ENCODE data around the gene ANKFY1. TPM values are rescaled to one million over a fixed set of nuclear protein-coding genes. Genes with fewer than 3 reads are reported as not detected.

ANKFY1 gene
- polyA plus RNA-seq, 3 donors: 13.5 to 46.1 (median 21.7) TPM

GRCh38 chr17:4287710-4288109 lies 23.9 kb upstream of the ANKFY1 start:
- H3K9me3 Mint-ChIP-seq: no peaks in the 10 kb centered on the region
- no peak for DNase-seq
- Histone ChIP-seq H3K4me3 (replicated peaks in 1 of 3; ENCODE audit: low read depth in 2 of 3, low read length in 3 of 3) (no peak overlapping the region), H3K27ac (ENCODE audit: low read depth in 1 of 2, low read length in 2 of 2) (no peak overlapping the region), H2AFZ (ENCODE audit: insufficient read depth, low read depth, low read length, poor library complexity, severe bottlenecking) (no peak overlapping the region), H3K27me3 (ENCODE audit: control insufficient read depth in 2 of 2, insufficient read depth in 2 of 2, low read length in 2 of 2) (no peaks in the 10 kb centered on the region), H4K20me1 (ENCODE audit: insufficient read depth, low read length) (peaks cover 8% of the 10 kb centered on the region), H3K79me2 (ENCODE audit: insufficient read depth, low read length) (no peaks in the 10 kb centered on the region), H3K9me3 (replicated peaks in 1 of 2; ENCODE audit: control insufficient read depth in 1 of 2, insufficient read depth in 1 of 2, low read length in 2 of 2) (no peaks in the 10 kb centered on the region), H3K9ac (ENCODE audit: insufficient read depth, low read length, poor library complexity, severe bottlenecking) (no peak overlapping the region), H3K4me2 (replicated peaks; ENCODE audit: extremely low read depth, low read length, poor library complexity, severe bottlenecking) (no peak overlapping the region), H3K4me1 (ENCODE audit: control insufficient read depth in 1 of 2, insufficient read depth in 2 of 2, low read length in 2 of 2) (no peaks in the 10 kb centered on the region), H3K36me3 (replicated peaks in 1 of 2; ENCODE audit: control insufficient read depth in 1 of 2, insufficient read depth in 2 of 2, low read length in 2 of 2) (peaks cover 41 to 64% of the 10 kb centered on the region in 2 donors)
- H3K27me3 Mint-ChIP-seq (ENCODE audit: low read depth in 3 of 3): peaks cover 0 to 6% (median 0%) of the 10 kb centered on the region in 3 donors
- WGBS (ENCODE audit: insufficient coverage): no CpG with 5 or more reads among the region's 3 CpGs
- H3K4me3 Mint-ChIP-seq: no peak overlapping the region
- no peak for TF ChIP-seq CTCF (IDR thresholded peaks at IDR 0.05)
- H3K36me3 Mint-ChIP-seq: peaks cover 42 to 76% of the 10 kb centered on the region in 2 donors
- intact Hi-C loops (cut with micrococcal nuclease): no loop called here
- H3K27ac Mint-ChIP-seq: no peak overlapping the region
- no peaks in the 10 kb centered on the region for H3K4me1 Mint-ChIP-seq

- Mint-ChIP-seq H3K9me3 (no peaks in the 10 kb centered on the region), H3K4me3 (no peak overlapping the region), H3K27ac (no peak overlapping the region), H3K4me1 (peaks cover 9% of the 10 kb centered on the region), H3K27me3 (ENCODE audit: low read depth in 3 of 3) (peaks cover 0 to 1% (median 0%) of the 10 kb centered on the region in 3 donors), H3K36me3 (peaks cover 49 to 78% of the 10 kb centered on the region in 2 donors)
- DNase-seq: no peak
- H3K27me3 ChIP-seq (ENCODE audit: control insufficient read depth in 2 of 2, insufficient read depth in 2 of 2, low read length in 2 of 2): no peaks in the 10 kb centered on the region
- H3K36me3 ChIP-seq (replicated peaks in 1 of 2; ENCODE audit: control insufficient read depth in 1 of 2, insufficient read depth in 2 of 2, low read length in 2 of 2): peaks cover 18 to 75% of the 10 kb centered on the region in 2 donors
- no peak overlapping the region for H2AFZ ChIP-seq (ENCODE audit: insufficient read depth, low read depth, low read length, poor library complexity, severe bottlenecking)
- no peaks in the 10 kb centered on the region for H3K4me1 ChIP-seq (ENCODE audit: control insufficient read depth in 1 of 2, insufficient read depth in 2 of 2, low read length in 2 of 2)
- 80% methylated on average over 4 of the region's 5 CpGs for WGBS (ENCODE audit: insufficient coverage)
- H3K27ac ChIP-seq (ENCODE audit: low read depth in 1 of 2, low read length in 2 of 2): no peak overlapping the region
- H4K20me1 ChIP-seq (ENCODE audit: insufficient read depth, low read length): peaks cover 43% of the 10 kb centered on the region
- H3K9me3 ChIP-seq (replicated peaks in 1 of 2; ENCODE audit: control insufficient read depth in 1 of 2, insufficient read depth in 1 of 2, low read length in 2 of 2): no peaks in the 10 kb centered on the region
- H3K79me2 ChIP-seq (ENCODE audit: insufficient read depth, low read length): no peaks in the 10 kb centered on the region
- no peak overlapping the region for H3K4me2 ChIP-seq (replicated peaks; ENCODE audit: extremely low read depth, low read length, poor library complexity, severe bottlenecking)
- no peak for TF ChIP-seq CTCF (IDR thresholded peaks at IDR 0.05)
- no peak overlapping the region for H3K4me3 ChIP-seq (replicated peaks in 1 of 3; ENCODE audit: low read depth in 2 of 3, low read length in 3 of 3)
- intact Hi-C loops (cut with micrococcal nuclease): no loop called here
- H3K9ac ChIP-seq (ENCODE audit: insufficient read depth, low read length, poor library complexity, severe bottlenecking): no peak overlapping the region
Measured at GRCh38 chr17:4276514-4276913, 12.7 kb upstream of the ANKFY1 start.
